IPS DF 4.7 (cell line): Measurements from ENCODE around the gene HERC2.
A peak's percentile ranks its signal among the peaks of the same experiment; 100 is the strongest.
"Not testable (repeated sequence)": the region's sequence is repeated elsewhere in the genome, so short reads cannot be mapped to it uniquely, and the experiment has no call there.

Experiments
- DNase-seq: peaks from one replicate; pipeline ENCODE4 v3.0.0-alpha.2; 2013; ENCODE audit warnings: low spot score; ENCODE audit errors: extremely low read depth

Gene HERC2

GRCh38 chr15:28131946-28132345, 190.0 kb downstream of the HERC2 start:
- no peak for DNase-seq

- no peak for DNase-seq
These were observed 190.6 kb downstream of the HERC2 start for GRCh38 chr15:28131400-28131799.

GRCh38 chr15:28130651-28131050, 191.3 kb downstream of the HERC2 start:
- no peak for DNase-seq

- no peak for DNase-seq
These were observed 192.6 kb downstream of the HERC2 start for GRCh38 chr15:28129231-28129848.

GRCh38 chr15:28128031-28128430, 193.9 kb downstream of the HERC2 start:
- no peak for DNase-seq

- no peak for DNase-seq
These were observed 194.9 kb downstream of the HERC2 start for GRCh38 chr15:28127036-28127435.

- peak; percentile 51 for DNase-seq
These were observed 196.0 kb downstream of the HERC2 start for GRCh38 chr15:28125673-28126651.

- DNase-seq: no peak
These were observed 197.1 kb downstream of the HERC2 start for GRCh38 chr15:28124841-28125240.

- DNase-seq: peak; percentile 36
These were observed 198.5 kb downstream of the HERC2 start for GRCh38 chr15:28123408-28124023.

GRCh38 chr15:28122038-28122949, 199.7 kb downstream of the HERC2 start:
- no peak for DNase-seq

GRCh38 chr15:28121577-28121976, 200.4 kb downstream of the HERC2 start:
- not testable (repeated sequence) for DNase-seq

GRCh38 chr15:28120359-28120640, 201.7 kb downstream of the HERC2 start:
- no peak for DNase-seq

- no peak for DNase-seq
These were observed 203.4 kb downstream of the HERC2 start for GRCh38 chr15:28118531-28118930.

- no peak for DNase-seq
These were observed 203.9 kb downstream of the HERC2 start for GRCh38 chr15:28118083-28118482.

GRCh38 chr15:28117432-28117990, 204.5 kb downstream of the HERC2 start:
- DNase-seq: no peak

- no peak for DNase-seq
These were observed 205.2 kb downstream of the HERC2 start for GRCh38 chr15:28116521-28117431.

- no peak for DNase-seq
These were observed 206.1 kb downstream of the HERC2 start for GRCh38 chr15:28115871-28116270.

GRCh38 chr15:28114721-28115622, 207.0 kb downstream of the HERC2 start:
- DNase-seq: no peak

GRCh38 chr15:28114114-28114455, 207.9 kb downstream of the HERC2 start:
- DNase-seq: no peak
